IMR-90 (cell line): ENCODE data around the gene SLCO3A1. TPM values are rescaled to one million over a fixed set of nuclear protein-coding genes. Genes with fewer than 3 reads are reported as not detected.

Experiments
- ATAC-seq: fragments of 200-7000 bp; cut with Tn5 transposase; 2 replicates; pipeline ENCODE4 v1.9.1; 2020; ENCODE audit warnings: low read depth, mild to moderate bottlenecking, moderate library complexity
- BruUV-seq: library from RNA; stranded (reverse); fragments of 400-500 nt; replicated peaks from 2 replicates; lab custom pipeline; 2021; lab: Mats Ljungman, UMichigan
- CTCF ChIA-PET: fragments of 300-600 bp; formaldehyde crosslinking; extraction: SDS; loops from one replicate; lab custom pipeline; 2021; ENCODE audit warnings: antibody characterized with exemption; lab: Yijun Ruan, JAX
- POLR2A ChIA-PET: fragments of 300-600 bp; sonication (Branson Sonifier 250); formaldehyde crosslinking; loops from one replicate; lab custom pipeline; 2022; ENCODE audit warnings: antibody characterized with exemption; ENCODE audit not compliant: unreplicated experiment; lab: Charles Lee
- DNase-seq: peaks from one replicate; pipeline ENCODE4 v3.0.0; 2013
- H2AFZ ChIP-seq: replicated peaks from 2 replicates; pipeline ENCODE3; 2013; ENCODE audit warnings: low read length, mild to moderate bottlenecking; ENCODE audit not compliant: poor library complexity
- H2AK5ac ChIP-seq: 2 replicates; pipeline ENCODE4 v1.6.1; 2013; ENCODE audit warnings: low read depth, low read length, inconsistent platforms
- H2AK9ac ChIP-seq: replicated peaks from 2 replicates; pipeline ENCODE3; 2013; ENCODE audit warnings: mild to moderate bottlenecking, low read depth, low read length, moderate library complexity; ENCODE audit not compliant: poor library complexity
- H2BK120ac ChIP-seq: 2 replicates; pipeline ENCODE4 v1.6.1; 2013; ENCODE audit warnings: low read depth, low read length, inconsistent platforms
- H2BK15ac ChIP-seq: 3 replicates; pipeline ENCODE4 v1.6.1; 2013; ENCODE audit warnings: low read depth, low read length, inconsistent platforms
- H2BK20ac ChIP-seq: 2 replicates; pipeline ENCODE4 v1.6.1; 2013; ENCODE audit warnings: low read depth, mild to moderate bottlenecking, inconsistent platforms, low read length, moderate library complexity
- H2BK5ac ChIP-seq: 2 replicates; pipeline ENCODE4 v1.6.1; 2013; ENCODE audit warnings: mild to moderate bottlenecking, low read depth, low read length, inconsistent platforms; ENCODE audit not compliant: poor library complexity, severe bottlenecking
- H3K14ac ChIP-seq: replicated peaks from 2 replicates; pipeline ENCODE4 v1.6.1; 2013; ENCODE audit warnings: low read depth, low read length, inconsistent platforms
- H3K18ac ChIP-seq: 2 replicates; pipeline ENCODE4 v1.6.1; 2013; ENCODE audit warnings: low read depth, low read length, control low read depth
- H3K23ac ChIP-seq: 2 replicates; pipeline ENCODE4 v1.6.1; 2013; ENCODE audit warnings: low read depth, low read length, inconsistent platforms
- H3K27ac ChIP-seq: 2 replicates; pipeline ENCODE4 v1.5.1; 2013; ENCODE audit warnings: mild to moderate bottlenecking, control low read depth, low read length; ENCODE audit not compliant: insufficient read depth
- H3K27me3 ChIP-seq: 2 replicates; pipeline ENCODE4 v1.6.1; 2013; ENCODE audit warnings: low read length; ENCODE audit not compliant: control insufficient read depth, insufficient read depth
- H3K36me3 ChIP-seq: 2 replicates; pipeline ENCODE4 v1.6.1; 2013; ENCODE audit warnings: low read length, mixed read lengths; ENCODE audit not compliant: control insufficient read depth, insufficient read depth
- H3K4ac ChIP-seq: 2 replicates; pipeline ENCODE4 v1.6.1; 2013; ENCODE audit warnings: low read depth, low read length, inconsistent platforms
- H3K4me1 ChIP-seq: 2 replicates; pipeline ENCODE4 v1.6.1; 2013; ENCODE audit warnings: low read length, mixed read lengths; ENCODE audit not compliant: control insufficient read depth, insufficient read depth
- H3K4me2 ChIP-seq: 2 replicates; pipeline ENCODE4 v1.6.1; 2013; ENCODE audit warnings: low read depth, mild to moderate bottlenecking, control low read depth, low read length, moderate library complexity
- H3K4me3 ChIP-seq: 2 replicates; pipeline ENCODE4 v1.5.1; 2013; ENCODE audit warnings: low read depth, mild to moderate bottlenecking, control low read depth, low read length, moderate library complexity; ENCODE audit not compliant: insufficient read depth
- H3K56ac ChIP-seq: 2 replicates; pipeline ENCODE4 v1.6.1; 2013; ENCODE audit warnings: low read length, inconsistent platforms; ENCODE audit not compliant: insufficient read depth; ENCODE audit errors: extremely low read depth
- H3K79me1 ChIP-seq, 2 experiments: 2 replicates each; pipeline ENCODE4 v1.6.1; 2013; ENCODE audit warnings: low read length in 2 of 2, inconsistent platforms in 1 of 2, low read depth in 1 of 2
- H3K9ac ChIP-seq: 2 replicates; pipeline ENCODE4 v1.6.1; 2013; ENCODE audit warnings: low read depth, low read length, control low read depth
- H3K9me1 ChIP-seq: 2 replicates; pipeline ENCODE4 v1.6.1; 2013; ENCODE audit warnings: low read length, inconsistent platforms; ENCODE audit not compliant: insufficient read depth
- H3K9me3 ChIP-seq: 2 replicates; pipeline ENCODE4 v1.6.1; 2013; ENCODE audit warnings: low read length; ENCODE audit not compliant: control insufficient read depth, insufficient read depth
- H4K20me1 ChIP-seq: 2 replicates; pipeline ENCODE4 v1.6.1; 2013; ENCODE audit warnings: low read length, inconsistent platforms; ENCODE audit not compliant: insufficient read depth
- H4K5ac ChIP-seq: 2 replicates; pipeline ENCODE4 v1.6.1; 2013; ENCODE audit warnings: mild to moderate bottlenecking, low read depth, low read length, control low read depth
- H4K8ac ChIP-seq, 2 experiments: 2 replicates each; pipeline ENCODE4 v1.6.1; 2013; ENCODE audit warnings: low read depth in 2 of 2, low read length in 2 of 2, control low read depth in 1 of 2, inconsistent platforms in 1 of 2
- H4K91ac ChIP-seq: 2 replicates; pipeline ENCODE4 v1.6.1; 2013; ENCODE audit warnings: low read depth, low read length, inconsistent platforms; ENCODE audit not compliant: insufficient read depth
- BHLHE40 ChIP-seq: fragments of 150-350 bp; IDR thresholded peaks from 2 replicates; pipeline ENCODE4 v1.6.1; 2016; ENCODE audit warnings: mild to moderate bottlenecking, low read depth, low read length
- CEBPB ChIP-seq: IDR thresholded peaks from 2 replicates; pipeline ENCODE4 v1.6.1; 2012; ENCODE audit warnings: low read depth, low read length, improper control_type of control experiment
- CHD1 ChIP-seq: IDR thresholded peaks from 2 replicates; pipeline ENCODE4 v1.6.1; 2012; ENCODE audit warnings: low read depth, low read length, improper control_type of control experiment
- CTCF ChIP-seq: conservative IDR thresholded peaks from 2 replicates; pipeline ENCODE4 v1.5.1; 2012; ENCODE audit warnings: mild to moderate bottlenecking, low read depth, low read length, improper control_type of control experiment
- ELK1 ChIP-seq: fragments of 150-350 bp; IDR thresholded peaks from 2 replicates; pipeline ENCODE4 v1.6.1; 2016; ENCODE audit warnings: low read depth, mild to moderate bottlenecking, low read length, moderate library complexity, borderline replicate concordance
- FOS ChIP-seq: fragments of 150-350 bp; IDR thresholded peaks from 2 replicates; pipeline ENCODE4 v1.6.1; 2016; ENCODE audit warnings: low read depth, low read length
- MAFK ChIP-seq: IDR thresholded peaks from 2 replicates; pipeline ENCODE4 v1.6.1; 2012; ENCODE audit warnings: low read depth, low read length, improper control_type of control experiment
- MAZ ChIP-seq: IDR thresholded peaks from 2 replicates; pipeline ENCODE4 v1.6.1; 2012; ENCODE audit warnings: low read depth, mild to moderate bottlenecking, low read length, improper control_type of control experiment, moderate library complexity, borderline replicate concordance
- MXI1 ChIP-seq: IDR thresholded peaks from 2 replicates; pipeline ENCODE4 v1.6.1; 2012; ENCODE audit warnings: low read depth, mild to moderate bottlenecking, low read length, moderate library complexity, borderline replicate concordance
- NFE2L2 ChIP-seq: fragments of 150-350 bp; IDR thresholded peaks from 2 replicates; pipeline ENCODE4 v1.6.1; 2016; ENCODE audit warnings: low read depth, mild to moderate bottlenecking, low read length
- POLR2A ChIP-seq: IDR thresholded peaks from 2 replicates; pipeline ENCODE4 v1.6.1; 2012; ENCODE audit warnings: mild to moderate bottlenecking, low read depth, low read length
- RAD21 ChIP-seq: IDR thresholded peaks from 2 replicates; pipeline ENCODE4 v1.6.1; 2012; ENCODE audit warnings: low read length, improper control_type of control experiment
- RCOR1 ChIP-seq: IDR thresholded peaks from 2 replicates; pipeline ENCODE4 v1.6.1; 2012; ENCODE audit warnings: mild to moderate bottlenecking, low read length, improper control_type of control experiment; ENCODE audit not compliant: insufficient replicate concordance
- RFX5 ChIP-seq: IDR thresholded peaks from 2 replicates; pipeline ENCODE4 v1.8.0; 2012; ENCODE audit warnings: low read depth, mild to moderate bottlenecking, low read length, moderate library complexity
- SMC3 ChIP-seq: fragments of 150-350 bp; IDR thresholded peaks from 2 replicates; pipeline ENCODE4 v1.6.1; 2016; ENCODE audit warnings: low read depth, mild to moderate bottlenecking, antibody characterized with exemption, low read length, moderate library complexity
- USF2 ChIP-seq: fragments of 150-350 bp; IDR thresholded peaks from 2 replicates; pipeline ENCODE4 v1.6.1; 2017; ENCODE audit warnings: mild to moderate bottlenecking, antibody characterized with exemption, low read length, low read depth
- WGBS, 2 experiments: methylation state at CpG; one replicate each; pipeline versions ENCODE4 v1.1.5 to v1.1.7; 2013; ENCODE audit warnings: missing lambda C conversion rate in 2 of 2; ENCODE audit not compliant: insufficient read length in 1 of 2; ENCODE audit errors: extremely low coverage in 2 of 2; 5-methylcytosine and 5-hydroxymethylcytosine counted together
- dilution Hi-C: fragments of 300-500 bp; cut with HindIII; formaldehyde crosslinking; loops from one replicate; pipeline ENCODE4 v1.14.3; 2018; ENCODE audit warnings: low sequenced_read_pairs; ENCODE audit not compliant: unreplicated experiment
- in situ Hi-C: fragments of 300-500 bp; cut with MboI; formaldehyde crosslinking; loops from 3 replicates; pipeline ENCODE4 v1.14.3; 2019; ENCODE audit warnings: low sequenced_read_pairs, inconsistent platforms, mixed read lengths
- intact Hi-C: fragments of 100-400 bp; cut with micrococcal nuclease; formaldehyde crosslinking; loops from 2 replicates; pipeline ENCODE4 v1.10.0; 2022
- polyA plus RNA-seq, 3 experiments: library from polyadenylated mRNA; depleted of rRNA; stranded (reverse); fragments of >200 nt; gene quantifications; 2 replicates each; pipeline ENCODE4 v1.2.3, GENCODE V29; 2012; ENCODE audit warnings: low replicate concordance in 1 of 3
- total RNA-seq: library from RNA; depleted of rRNA; stranded (reverse); fragments of >200 nt; gene quantifications from 2 replicates; pipeline ENCODE4 v1.2.3, GENCODE V29; 2012

The SLCO3A1 gene
- total and polyA plus RNA-seq, 2 of the 4 experiments (the other 2 are of a cell fraction) = 4.7 to 8.1 TPM

DNA sequence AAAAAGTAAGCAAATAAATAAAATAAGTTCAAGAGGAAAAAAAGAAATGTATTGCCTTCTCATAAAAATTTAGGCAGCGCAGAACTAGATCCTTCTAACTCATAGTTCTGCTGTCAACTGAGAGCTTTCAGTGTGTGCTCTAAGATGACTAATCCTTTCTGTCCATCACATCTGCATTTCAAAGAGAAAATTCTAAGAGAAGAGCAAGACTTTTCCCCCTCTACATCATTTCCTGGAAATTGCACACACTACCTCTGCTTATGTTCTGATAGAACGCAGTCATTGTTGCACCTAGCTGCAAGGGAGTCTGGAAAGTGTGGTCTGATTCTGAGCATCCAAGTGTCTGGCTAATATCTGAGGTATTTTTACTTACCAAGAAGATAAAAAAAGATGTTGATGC, 39.6 kb upstream of the SLCO3A1 start:
- Histone ChIP-seq H2AK5ac (no peak overlapping the region), H2BK5ac (no peak overlapping the region), H2AFZ (no peak overlapping the region), H2BK20ac (no peak overlapping the region), H3K4me2 (no peak overlapping the region), H3K9ac (no peak overlapping the region), H3K56ac (no peak overlapping the region), H2BK120ac (no peak overlapping the region), H3K4me3 (no peak overlapping the region), H3K27ac (no peak overlapping the region), H3K9me3 (no peaks in the 10 kb centered on the region), H2BK15ac (no peak overlapping the region), H3K4me1 (no peaks in the 10 kb centered on the region), H4K20me1 (no peaks in the 10 kb centered on the region), H3K79me1 (no peaks in the 10 kb centered on the region), H3K9me1 (no peaks in the 10 kb centered on the region), H4K8ac (no peak overlapping the region), H3K27me3 (no peaks in the 10 kb centered on the region), H3K36me3 (no peaks in the 10 kb centered on the region), H4K91ac (no peak overlapping the region), H3K4ac (no peak overlapping the region), H2AK9ac (no peak overlapping the region), H4K5ac (no peak overlapping the region), H3K23ac (no peak overlapping the region), H3K18ac (no peak overlapping the region), H3K14ac (no peak overlapping the region)
- in situ Hi-C loops = no loop called here
- BruUV-seq = no TSS peak
- intact Hi-C loops = no loop called here
- no CpG with 5 or more reads among the region's 2 CpGs for WGBS, 2 experiments
- dilution Hi-C loops = no loop called here
- ChIA-PET POLR2A (interaction anchor here (0.5 kb wide), 1 partner anchor 131 kb away, joined by 3 read pairs; no protein-coding TSS in a partner anchor), CTCF (no interaction called here)
- ATAC-seq (no peak), DNase-seq (no peak)
- TF ChIP-seq RCOR1 = no peak
- no peak for TF ChIP-seq MXI1
- TF ChIP-seq RFX5 = no peak
- no peak for TF ChIP-seq CTCF
- no peak for TF ChIP-seq NFE2L2
- no peak for TF ChIP-seq BHLHE40
- TF ChIP-seq MAZ = no peak
- TF ChIP-seq SMC3 = no peak
- TF ChIP-seq FOS = no peak
- TF ChIP-seq ELK1 = no peak
- no peak for TF ChIP-seq USF2
- no peak for TF ChIP-seq RAD21
- TF ChIP-seq CHD1 = no peak
- TF ChIP-seq MAFK = no peak
- TF ChIP-seq POLR2A = no peak
- no peak for TF ChIP-seq CEBPB
